Neural cell (in vitro differentiated cells): ENCODE data around the gene MYOM1. TPM values are rescaled to one million over a fixed set of nuclear protein-coding genes. Genes with fewer than 3 reads are reported as not detected.

Experiments
- H2AFZ ChIP-seq: fragments of 200-600, 300-800 bp; sonication (generic), shearing (Covaris generic); 2 replicates; pipeline ENCODE4 v1.6.0; 2014; ENCODE audit warnings: low read depth, mild to moderate bottlenecking, antibody characterized with exemption, low read length, moderate library complexity
- H3F3A ChIP-seq: fragments of 200-600 bp; shearing (Covaris generic); 2 replicates; pipeline ENCODE4 v1.6.1; 2016; ENCODE audit warnings: mild to moderate bottlenecking, moderate library complexity, mixed read lengths, antibody characterized with exemption, low read length; ENCODE audit not compliant: insufficient read depth, poor library complexity, severe bottlenecking
- H3K27ac ChIP-seq: fragments of 200-600, 300-800 bp; sonication (generic), shearing (Covaris generic); 2 replicates; pipeline ENCODE4 v1.5.1; 2014; ENCODE audit warnings: mild to moderate bottlenecking, low read length, moderate library complexity
- H3K27me3 ChIP-seq: fragments of 300-800, 200-600 bp; sonication (generic), shearing (Covaris generic); 2 replicates; pipeline ENCODE4 v1.6.0; 2014; ENCODE audit warnings: mild to moderate bottlenecking, low read depth, low read length, moderate library complexity; ENCODE audit not compliant: insufficient read depth
- H3K36me3 ChIP-seq: fragments of 300-800, 200-600 bp; sonication (generic), shearing (Covaris generic); 2 replicates; pipeline ENCODE4 v1.5.1; 2014; ENCODE audit warnings: mild to moderate bottlenecking, antibody characterized with exemption, low read length, moderate library complexity; ENCODE audit not compliant: insufficient read depth
- H3K4me2 ChIP-seq: fragments of 300-800, 200-600 bp; sonication (generic), shearing (Covaris generic); 2 replicates; pipeline ENCODE4 v1.6.0; 2014; ENCODE audit warnings: mild to moderate bottlenecking, low read length
- H3K4me3 ChIP-seq: fragments of 300-800, 200-600 bp; sonication (generic), shearing (Covaris generic); 2 replicates; pipeline ENCODE4 v1.5.1; 2014; ENCODE audit warnings: mild to moderate bottlenecking, low read length, moderate library complexity
- H3K79me2 ChIP-seq: fragments of 200-600 bp; shearing (Covaris generic); replicated peaks from 2 replicates; pipeline ENCODE4 v1.6.0; 2014; ENCODE audit warnings: mild to moderate bottlenecking, low read length, moderate library complexity; ENCODE audit not compliant: insufficient read depth
- H3K9ac ChIP-seq: fragments of 300-800, 200-600 bp; sonication (generic), shearing (Covaris generic); 2 replicates; pipeline ENCODE4 v1.6.1; 2016; ENCODE audit warnings: mild to moderate bottlenecking, low read length, mixed read lengths
- H3K9me2 ChIP-seq: fragments of 200-600 bp; shearing (Covaris generic); 2 replicates; pipeline ENCODE4 v1.6.1; 2016; ENCODE audit warnings: mild to moderate bottlenecking, low read length, mixed read lengths; ENCODE audit not compliant: insufficient read depth
- H3K9me3 ChIP-seq: fragments of 200-600, 300-800 bp; sonication (generic), shearing (Covaris generic); 2 replicates; pipeline ENCODE4 v1.6.1; 2016; ENCODE audit warnings: mild to moderate bottlenecking, mixed run types, low read length, moderate library complexity, mixed read lengths
- H4K20me1 ChIP-seq: fragments of 200-600 bp; shearing (Covaris generic); 2 replicates; pipeline ENCODE4 v1.6.1; 2016; ENCODE audit warnings: mild to moderate bottlenecking, mixed run types; ENCODE audit not compliant: insufficient read depth
- EP300 ChIP-seq: fragments of 450-650 bp; conservative IDR thresholded peaks from 2 replicates; pipeline ENCODE4 v1.6.1; 2014; ENCODE audit warnings: antibody characterized with exemption, mild to moderate bottlenecking, moderate library complexity; ENCODE audit not compliant: poor library complexity, severe bottlenecking
- EZH2 ChIP-seq: fragments of 200-600, 300-800 bp; shearing (Covaris generic), sonication (generic); IDR thresholded peaks from 2 replicates; pipeline ENCODE4 v1.6.1; 2014; ENCODE audit warnings: antibody characterized with exemption, low read length, borderline replicate concordance, mild to moderate bottlenecking; ENCODE audit not compliant: insufficient read depth, poor library complexity, severe bottlenecking
- MXI1 ChIP-seq: fragments of 450-650 bp; conservative IDR thresholded peaks from 2 replicates; pipeline ENCODE4 v1.6.1; 2014; ENCODE audit warnings: antibody characterized with exemption, mild to moderate bottlenecking; ENCODE audit not compliant: poor library complexity, severe bottlenecking
- POLR2AphosphoS5 ChIP-seq: IDR thresholded peaks from 2 replicates; pipeline ENCODE4 v1.6.1; 2012
- RAD21 ChIP-seq: fragments of 450-650 bp; conservative IDR thresholded peaks from 2 replicates; pipeline ENCODE4 v1.6.1; 2014; ENCODE audit warnings: antibody characterized with exemption, mild to moderate bottlenecking, moderate library complexity
- REST ChIP-seq: IDR thresholded peaks from 2 replicates; pipeline ENCODE4 v1.6.1; 2012; ENCODE audit warnings: borderline replicate concordance
- SMC3 ChIP-seq: fragments of 450-650 bp; conservative IDR thresholded peaks from 2 replicates; pipeline ENCODE4 v1.6.1; 2014; ENCODE audit warnings: antibody characterized with exemption, mild to moderate bottlenecking, moderate library complexity; ENCODE audit not compliant: poor library complexity
- TAF1 ChIP-seq: IDR thresholded peaks from 2 replicates; pipeline ENCODE4 v1.6.1; 2012; ENCODE audit warnings: low read depth
- polyA plus RNA-seq: library from polyadenylated mRNA; depleted of rRNA; stranded (reverse); fragments of >200 nt; gene quantifications from 2 replicates; pipeline ENCODE4 v1.2.3, GENCODE V29; 2014
- TF ChIP-seq, protein P1 (sequence below): fragments of 450-650 bp; IDR thresholded peaks from 2 replicates; pipeline ENCODE4 v1.5.1; 2014; ENCODE audit warnings: antibody characterized with exemption, mild to moderate bottlenecking, moderate library complexity; ENCODE audit not compliant: poor library complexity, severe bottlenecking

The MYOM1 gene
- polyA plus RNA-seq, 1 donor from 2014 or later, result 1.7 TPM

DNA sequence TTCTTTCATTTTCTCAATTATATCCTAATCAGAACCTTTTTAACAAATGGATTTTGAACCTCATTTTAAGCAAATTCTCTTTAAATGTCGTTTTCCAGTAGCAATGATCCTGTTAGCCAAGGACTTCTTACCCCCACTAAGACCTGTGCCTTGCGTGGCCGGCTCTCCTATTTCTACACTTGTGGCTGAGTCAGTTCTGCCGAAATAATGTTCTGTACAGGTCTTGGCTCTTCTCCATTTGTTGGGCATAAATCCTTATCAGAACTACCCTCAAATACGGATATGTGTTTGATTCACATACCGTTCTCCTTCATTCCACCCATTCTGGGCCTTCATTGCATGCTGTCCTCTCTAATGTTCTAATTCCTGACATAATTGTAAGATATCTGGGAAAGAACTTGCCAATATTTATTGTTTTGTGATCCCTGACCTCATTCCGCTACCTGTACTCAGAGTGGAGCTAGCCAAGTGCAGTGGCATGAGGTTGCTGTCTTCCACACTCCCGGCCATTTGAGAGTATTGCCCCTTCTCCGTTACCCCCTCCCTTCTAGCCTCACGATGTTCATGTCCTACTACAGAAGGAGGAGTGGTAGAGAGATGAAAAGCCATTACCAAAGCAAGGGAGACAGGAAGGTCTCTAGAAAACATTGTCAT, 78.7 kb downstream of the MYOM1 start:
- H3K4me3 ChIP-seq, result no peak overlapping the region
- no peaks in the 10 kb centered on the region for H3F3A ChIP-seq
- H3K9me3 ChIP-seq, result no peaks in the 10 kb centered on the region
- H2AFZ ChIP-seq, result no peak overlapping the region
- TF ChIP-seq REST (no peak), TAF1 (no peak), EP300 (no peak), MXI1 (no peak), RAD21 (no peak), SMC3 (no peak)
- TF ChIP-seq, protein P1, sequence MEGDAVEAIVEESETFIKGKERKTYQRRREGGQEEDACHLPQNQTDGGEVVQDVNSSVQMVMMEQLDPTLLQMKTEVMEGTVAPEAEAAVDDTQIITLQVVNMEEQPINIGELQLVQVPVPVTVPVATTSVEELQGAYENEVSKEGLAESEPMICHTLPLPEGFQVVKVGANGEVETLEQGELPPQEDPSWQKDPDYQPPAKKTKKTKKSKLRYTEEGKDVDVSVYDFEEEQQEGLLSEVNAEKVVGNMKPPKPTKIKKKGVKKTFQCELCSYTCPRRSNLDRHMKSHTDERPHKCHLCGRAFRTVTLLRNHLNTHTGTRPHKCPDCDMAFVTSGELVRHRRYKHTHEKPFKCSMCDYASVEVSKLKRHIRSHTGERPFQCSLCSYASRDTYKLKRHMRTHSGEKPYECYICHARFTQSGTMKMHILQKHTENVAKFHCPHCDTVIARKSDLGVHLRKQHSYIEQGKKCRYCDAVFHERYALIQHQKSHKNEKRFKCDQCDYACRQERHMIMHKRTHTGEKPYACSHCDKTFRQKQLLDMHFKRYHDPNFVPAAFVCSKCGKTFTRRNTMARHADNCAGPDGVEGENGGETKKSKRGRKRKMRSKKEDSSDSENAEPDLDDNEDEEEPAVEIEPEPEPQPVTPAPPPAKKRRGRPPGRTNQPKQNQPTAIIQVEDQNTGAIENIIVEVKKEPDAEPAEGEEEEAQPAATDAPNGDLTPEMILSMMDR, result no peak
- H3K36me3 ChIP-seq, result no peaks in the 10 kb centered on the region
- H3K79me2 ChIP-seq, result no peaks in the 10 kb centered on the region
- no peaks in the 10 kb centered on the region for H4K20me1 ChIP-seq
- no peak overlapping the region for H3K27ac ChIP-seq
- H3K9me2 ChIP-seq, result no peaks in the 10 kb centered on the region
- no peak overlapping the region for H3K9ac ChIP-seq
- H3K27me3 ChIP-seq, result no peaks in the 10 kb centered on the region
- no peak overlapping the region for H3K4me2 ChIP-seq

- TF ChIP-seq REST (no peak), MXI1 (no peak), POLR2AphosphoS5 (no peak), TAF1 (no peak), EZH2 (no peak), RAD21 (no peak), SMC3 (no peak), EP300 (no peak)
- TF ChIP-seq, protein P1, result no peak
- no peaks in the 10 kb centered on the region for H3K9me2 ChIP-seq
- no peak overlapping the region for H2AFZ ChIP-seq
Measured at GRCh38 chr18:3140342-3140741, 79.4 kb downstream of the MYOM1 start.

More at GRCh38 chr18:3140342-3140741, 79.4 kb downstream of the MYOM1 start:
- Histone ChIP-seq H3K79me2 (no peaks in the 10 kb centered on the region), H3K4me3 (no peak overlapping the region), H3K27me3 (no peaks in the 10 kb centered on the region), H3K36me3 (no peaks in the 10 kb centered on the region), H3K9ac (no peak overlapping the region), H4K20me1 (no peaks in the 10 kb centered on the region), H3K27ac (no peak overlapping the region), H3F3A (no peaks in the 10 kb centered on the region), H3K9me3 (no peaks in the 10 kb centered on the region), H3K4me2 (no peak overlapping the region)
